Measurements from ENCODE around the gene RNU5B-1.

- TF ChIP-seq CTCF (IDR thresholded peaks at IDR 0.05) (no peak), POLR2A (IDR thresholded peaks at IDR 0.05) (no peak)
Observed at GRCh38 chr15:65333856-65334255, 29.4 kb downstream of the RNU5B-1 start.

All from testis (tissue), 2 donors.